KMS-11 (cell line): ENCODE data around the gene ZNF716.

Experiments
- H2AFZ ChIP-seq: fragments of 200-600 bp; sonication (generic); 2 replicates; pipeline ENCODE4 v1.6.1; 2016; ENCODE audit warnings: antibody characterized with exemption, mixed run types, low read depth
- H3K27ac ChIP-seq: fragments of 200-600 bp; sonication (generic); 2 replicates; pipeline ENCODE4 v1.6.1; 2016; ENCODE audit warnings: mild to moderate bottlenecking, mixed run types
- H3K27me3 ChIP-seq: fragments of 200-600 bp; sonication (generic); 2 replicates; pipeline ENCODE4 v1.6.1; 2017; ENCODE audit warnings: mild to moderate bottlenecking, low read depth, mixed run types, moderate library complexity; ENCODE audit not compliant: insufficient read depth
- H3K36me3 ChIP-seq: fragments of 200-600 bp; sonication (generic); 2 replicates; pipeline ENCODE4 v1.6.1; 2017; ENCODE audit warnings: mild to moderate bottlenecking, mixed run types; ENCODE audit not compliant: insufficient read depth
- H3K4me1 ChIP-seq: fragments of 200-600 bp; sonication (generic); 2 replicates; pipeline ENCODE4 v1.6.1; 2016; ENCODE audit warnings: mild to moderate bottlenecking, low read depth, mixed run types; ENCODE audit not compliant: poor library complexity, severe bottlenecking
- H3K4me2 ChIP-seq: fragments of 200-600 bp; sonication (generic); 2 replicates; pipeline ENCODE4 v1.7.0; 2016; ENCODE audit warnings: mild to moderate bottlenecking, mixed run types
- H3K4me3 ChIP-seq: fragments of 200-600 bp; sonication (generic); IDR thresholded peaks from 2 replicates; pipeline ENCODE4 v1.6.1; 2017; ENCODE audit warnings: low read depth, low read length, mixed read lengths; ENCODE audit not compliant: insufficient read depth
- H3K79me2 ChIP-seq: fragments of 200-600 bp; sonication (generic); 2 replicates; pipeline ENCODE4 v1.6.1; 2016; ENCODE audit warnings: low read depth, mixed run types; ENCODE audit not compliant: insufficient read depth
- H3K9ac ChIP-seq: fragments of 200-600 bp; sonication (generic); 2 replicates; pipeline ENCODE4 v1.6.1; 2016; ENCODE audit warnings: mild to moderate bottlenecking, mixed run types
- H4K20me1 ChIP-seq: fragments of 200-600 bp; sonication (generic); 2 replicates; pipeline ENCODE4 v1.6.1; 2016; ENCODE audit warnings: mild to moderate bottlenecking, mixed run types; ENCODE audit not compliant: insufficient read depth
- CTCF ChIP-seq: fragments of 200-600 bp; sonication (generic); conservative IDR thresholded peaks from 2 replicates; pipeline ENCODE4 v1.6.1; 2017; ENCODE audit warnings: low read depth, mild to moderate bottlenecking, antibody characterized with exemption, low read length, moderate library complexity, mixed read lengths

ZNF716 gene

GRCh38 chr7:57426629-57427003 lies 23.4 kb upstream of the ZNF716 start:
- no peak for TF ChIP-seq CTCF
- H3K4me1 ChIP-seq: no peaks in the 10 kb centered on the region
- H3K4me3 ChIP-seq: no peak overlapping the region
- H3K9ac ChIP-seq: no peak overlapping the region
- H3K36me3 ChIP-seq: no peaks in the 10 kb centered on the region
- H3K27me3 ChIP-seq: no peaks in the 10 kb centered on the region
- no peaks in the 10 kb centered on the region for H3K79me2 ChIP-seq
- H2AFZ ChIP-seq: no peak overlapping the region
- H3K4me2 ChIP-seq: no peak overlapping the region
- no peak overlapping the region for H3K27ac ChIP-seq
- H4K20me1 ChIP-seq: no peaks in the 10 kb centered on the region

GRCh38 chr7:57427146-57427545 lies 22.8 kb upstream of the ZNF716 start:
- Histone ChIP-seq H3K4me2 (no peak overlapping the region), H2AFZ (no peak overlapping the region), H3K36me3 (no peaks in the 10 kb centered on the region), H3K79me2 (no peaks in the 10 kb centered on the region), H3K4me3 (no peak overlapping the region), H3K4me1 (no peaks in the 10 kb centered on the region), H3K27me3 (no peaks in the 10 kb centered on the region), H3K27ac (no peak overlapping the region), H4K20me1 (no peaks in the 10 kb centered on the region), H3K9ac (no peak overlapping the region)
- no peak for TF ChIP-seq CTCF

- no peak for TF ChIP-seq CTCF
- H3K27me3 ChIP-seq: no peaks in the 10 kb centered on the region
- H3K36me3 ChIP-seq: no peaks in the 10 kb centered on the region
- H4K20me1 ChIP-seq: no peaks in the 10 kb centered on the region
- H3K4me3 ChIP-seq: no peak overlapping the region
- no peaks in the 10 kb centered on the region for H3K79me2 ChIP-seq
- no peak overlapping the region for H3K4me2 ChIP-seq
- H2AFZ ChIP-seq: no peak overlapping the region
- no peaks in the 10 kb centered on the region for H3K4me1 ChIP-seq
- no peak overlapping the region for H3K9ac ChIP-seq
- H3K27ac ChIP-seq: no peak overlapping the region
These were observed 22.4 kb upstream of the ZNF716 start for GRCh38 chr7:57427594-57427993.

GRCh38 chr7:57432583-57432982 lies 17.4 kb upstream of the ZNF716 start:
- TF ChIP-seq CTCF: no peak
- H3K27me3 ChIP-seq: no peaks in the 10 kb centered on the region
- no peak overlapping the region for H2AFZ ChIP-seq
- H3K27ac ChIP-seq: no peak overlapping the region
- H3K4me2 ChIP-seq: no peak overlapping the region
- no peaks in the 10 kb centered on the region for H4K20me1 ChIP-seq
- no peaks in the 10 kb centered on the region for H3K79me2 ChIP-seq
- no peak overlapping the region for H3K4me3 ChIP-seq
- H3K4me1 ChIP-seq: no peaks in the 10 kb centered on the region
- no peaks in the 10 kb centered on the region for H3K36me3 ChIP-seq
- no peak overlapping the region for H3K9ac ChIP-seq

GRCh38 chr7:57437581-57437980 lies 12.4 kb upstream of the ZNF716 start:
- Histone ChIP-seq H2AFZ (no peak overlapping the region), H3K4me3 (no peak overlapping the region), H3K9ac (no peak overlapping the region), H3K4me1 (no peaks in the 10 kb centered on the region), H3K79me2 (no peaks in the 10 kb centered on the region), H3K4me2 (no peak overlapping the region), H3K36me3 (no peaks in the 10 kb centered on the region), H4K20me1 (no peaks in the 10 kb centered on the region), H3K27me3 (no peaks in the 10 kb centered on the region), H3K27ac (no peak overlapping the region)
- no peak for TF ChIP-seq CTCF
